ENCODE measurements around the gene CD28. TPM values are rescaled to one million over a fixed set of nuclear protein-coding genes. Genes with fewer than 3 reads are reported as not detected.

CD28 gene
- total RNA-seq, 1 donor from 2014 or later: not detected

DNA sequence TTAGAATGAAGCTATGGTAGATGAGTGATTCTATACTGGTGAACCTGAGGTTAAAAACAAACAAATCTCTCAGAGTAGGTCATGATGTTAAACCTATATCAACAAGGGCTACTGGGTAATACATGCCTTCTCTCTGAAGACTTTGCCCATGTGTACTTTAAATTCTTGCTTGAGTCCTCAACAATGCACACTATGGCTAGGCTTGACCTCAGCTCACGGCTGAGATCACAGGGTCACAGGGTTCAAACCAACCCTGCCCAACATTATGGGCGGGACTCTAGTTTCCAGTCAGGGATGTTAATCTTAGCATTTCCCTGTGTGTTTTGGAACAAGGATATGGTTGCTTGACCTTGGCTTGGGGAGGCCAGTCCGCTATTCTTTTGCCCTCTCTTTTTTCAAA is 7.7 kb downstream of the CD28 start:
- Mint-ChIP-seq H3K4me3 (no peak overlapping the region), H3K27ac (no peak overlapping the region), H3K27me3 (ENCODE audit: low read depth) (no peaks in the 10 kb centered on the region), H3K9me3 (peaks cover 4% of the 10 kb centered on the region), H3K36me3 (no peaks in the 10 kb centered on the region), H3K4me1 (peaks cover 13% of the 10 kb centered on the region)
- no peak for TF ChIP-seq CTCF (IDR thresholded peaks at IDR 0.05; ENCODE audit: unreplicated experiment)
- no peak for DNase-seq (ENCODE audit: low spot score in 2 of 2, unreplicated experiment in 2 of 2)

GRCh38 chr2:203715744-203716143 is 9.3 kb downstream of the CD28 start:
- Mint-ChIP-seq H3K36me3 (no peaks in the 10 kb centered on the region), H3K27ac (no peak overlapping the region)

DNA sequence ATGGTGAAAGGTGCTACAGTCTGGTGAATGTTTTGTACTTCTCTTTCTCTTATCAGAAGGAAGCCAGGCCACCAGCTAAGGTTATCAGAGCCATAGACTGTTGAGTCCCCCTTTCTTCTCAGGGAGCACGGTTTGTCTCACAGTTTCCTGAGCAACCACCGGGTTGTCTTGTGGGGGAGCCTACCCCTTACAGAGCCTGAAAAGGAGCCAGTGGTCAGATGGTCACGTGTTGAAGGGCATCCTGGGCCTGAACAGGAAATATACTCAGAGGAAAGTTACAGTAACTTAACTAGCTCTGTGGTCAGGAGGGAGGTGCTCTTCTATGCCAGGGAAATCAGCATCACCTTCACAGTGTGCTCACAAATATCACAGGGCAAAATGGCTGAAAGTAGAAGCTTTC is 11.6 kb downstream of the CD28 start:
- no peak for TF ChIP-seq CTCF (IDR thresholded peaks at IDR 0.05; ENCODE audit: unreplicated experiment)
- no peak overlapping the region for H3K27ac Mint-ChIP-seq
- no peak overlapping the region for H3K4me3 Mint-ChIP-seq
- no peak for DNase-seq (ENCODE audit: low spot score in 2 of 2, unreplicated experiment in 2 of 2)
- peaks cover 18% of the 10 kb centered on the region for H3K4me1 Mint-ChIP-seq
- H3K27me3 Mint-ChIP-seq (ENCODE audit: low read depth): no peaks in the 10 kb centered on the region
- H3K36me3 Mint-ChIP-seq: no peaks in the 10 kb centered on the region
- peaks cover 8% of the 10 kb centered on the region for H3K9me3 Mint-ChIP-seq

More at GRCh38 chr2:203715744-203716143, 9.3 kb downstream of the CD28 start:
- TF ChIP-seq CTCF (IDR thresholded peaks at IDR 0.05; ENCODE audit: unreplicated experiment): no peak
- Mint-ChIP-seq H3K27me3 (ENCODE audit: low read depth) (no peaks in the 10 kb centered on the region), H3K9me3 (peaks cover 8% of the 10 kb centered on the region), H3K4me3 (no peak overlapping the region), H3K4me1 (peaks cover 9% of the 10 kb centered on the region)
- no peak for DNase-seq (ENCODE audit: low spot score in 2 of 2, unreplicated experiment in 2 of 2)

DNA sequence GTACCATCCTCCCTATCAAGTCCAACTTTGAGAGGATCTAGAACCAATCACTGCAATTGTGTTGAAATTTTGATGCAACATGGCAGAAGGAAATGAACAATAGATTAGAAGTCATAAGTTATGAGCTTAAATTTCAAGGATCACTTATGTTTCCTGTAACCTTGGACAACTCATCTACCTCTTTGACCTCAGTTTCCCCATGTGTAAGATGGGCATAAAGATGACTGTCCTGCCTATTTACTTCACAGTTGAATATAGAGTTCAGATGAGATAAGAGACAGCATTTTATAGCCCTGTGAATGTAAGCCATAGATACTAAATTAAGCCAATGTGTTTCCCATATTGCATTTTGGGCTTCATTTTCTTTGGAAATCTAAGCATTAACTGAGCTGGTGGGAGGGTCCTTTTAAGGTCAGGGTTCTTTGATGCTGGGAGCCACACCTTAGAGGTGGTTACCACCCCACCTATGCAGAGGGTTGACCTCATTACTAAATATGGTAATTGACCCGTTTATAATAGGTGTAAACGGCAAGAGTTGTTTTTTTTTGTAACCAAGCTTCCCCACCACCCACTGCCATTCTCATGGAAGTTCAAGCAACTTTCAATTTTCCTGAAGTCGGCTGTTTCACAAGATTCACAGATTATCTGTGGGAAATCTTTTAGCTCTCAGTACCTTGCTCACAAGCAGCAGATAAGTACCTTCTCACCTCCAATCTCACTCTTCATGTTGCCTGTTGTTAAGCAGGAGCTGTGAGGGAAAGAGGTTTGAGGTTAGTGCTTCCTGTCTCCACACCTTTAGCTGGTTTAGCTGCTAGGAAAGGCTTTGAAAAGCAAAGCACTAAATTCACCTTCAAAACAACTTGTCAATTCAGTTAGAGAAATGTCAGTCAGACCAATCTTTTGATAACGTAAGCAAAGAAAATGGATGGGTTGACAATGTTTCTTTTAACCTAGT is 13.3 kb downstream of the CD28 start:
- no peak overlapping the region for H3K27ac Mint-ChIP-seq
- H3K9me3 Mint-ChIP-seq: peaks cover 14% of the 10 kb centered on the region
- DNase-seq (ENCODE audit: low spot score in 2 of 2, unreplicated experiment in 2 of 2): no peak
- H3K4me3 Mint-ChIP-seq: no peak overlapping the region
- H3K27me3 Mint-ChIP-seq (ENCODE audit: low read depth): no peaks in the 10 kb centered on the region
- no peaks in the 10 kb centered on the region for H3K36me3 Mint-ChIP-seq
- peaks cover 13% of the 10 kb centered on the region for H3K4me1 Mint-ChIP-seq
- no peak for TF ChIP-seq CTCF (IDR thresholded peaks at IDR 0.05; ENCODE audit: unreplicated experiment)

- Mint-ChIP-seq H3K36me3 (no peaks in the 10 kb centered on the region), H3K4me1 (peaks cover 13% of the 10 kb centered on the region), H3K27me3 (ENCODE audit: low read depth) (no peaks in the 10 kb centered on the region), H3K27ac (no peak overlapping the region), H3K9me3 (peaks cover 14% of the 10 kb centered on the region), H3K4me3 (no peak overlapping the region)
- no peak for DNase-seq (ENCODE audit: low spot score in 2 of 2, unreplicated experiment in 2 of 2)
- TF ChIP-seq CTCF (IDR thresholded peaks at IDR 0.05; ENCODE audit: unreplicated experiment): no peak
Observed at GRCh38 chr2:203720915-203721672, 14.7 kb downstream of the CD28 start.
